HCT116 (cell line): ENCODE measurements around the gene CIB1.

Experiments used
- CTCF ChIP-seq, 3 experiments: fragments of 200-600 bp in 1 of 3; sonication (generic) in 1 of 3; IDR thresholded peaks in 2 of 3; conservative IDR thresholded peaks in 1 of 3; 2 replicates each; pipeline ENCODE4 v1.5.1; 2012 to 2017; ENCODE audit warnings: low read depth in 2 of 3, low read length in 2 of 3, antibody characterized with exemption in 1 of 3, borderline replicate concordance in 1 of 3, control low read depth in 1 of 3, mild to moderate bottlenecking in 1 of 3, mixed read lengths in 1 of 3, mixed run types in 1 of 3, moderate library complexity in 1 of 3; ENCODE audit not compliant: insufficient read depth in 1 of 3
- EZH2 ChIP-seq: fragments of 200-600 bp; sonication (generic); IDR thresholded peaks from 2 replicates; pipeline ENCODE4 v1.6.1; 2017; ENCODE audit warnings: antibody characterized with exemption, mixed run types
- EZH2phosphoT487 ChIP-seq: fragments of 200-600 bp; IDR thresholded peaks from 2 replicates; pipeline ENCODE4 v1.6.1; 2018; ENCODE audit warnings: antibody characterized with exemption, borderline replicate concordance
- JUND ChIP-seq: IDR thresholded peaks from 2 replicates; pipeline ENCODE4 v1.6.1; 2012
- MAX ChIP-seq: IDR thresholded peaks from 2 replicates; pipeline ENCODE4 v1.6.1; 2012
- POLR2A ChIP-seq: IDR thresholded peaks from 2 replicates; pipeline ENCODE4 v1.7.0; 2011; ENCODE audit warnings: borderline replicate concordance; ENCODE audit not compliant: insufficient read depth, insufficient read length; ENCODE audit errors: extremely low read depth
- POLR2AphosphoS5 ChIP-seq: IDR thresholded peaks from 2 replicates; pipeline ENCODE4 v1.6.1; 2011; ENCODE audit warnings: mild to moderate bottlenecking, low read depth, low read length, moderate library complexity
- REST ChIP-seq: IDR thresholded peaks from 2 replicates; pipeline ENCODE4 v1.6.1; 2012; ENCODE audit warnings: low read depth
- SP1 ChIP-seq: IDR thresholded peaks from 2 replicates; pipeline ENCODE4 v1.6.1; 2012; ENCODE audit warnings: low read depth
- TCF7L2 ChIP-seq: IDR thresholded peaks from 2 replicates; pipeline ENCODE4 v1.7.0; 2011; ENCODE audit warnings: borderline replicate concordance, inconsistent platforms; ENCODE audit not compliant: insufficient read depth, insufficient read length; ENCODE audit errors: extremely low read depth
- ZBTB33 ChIP-seq: IDR thresholded peaks from 2 replicates; pipeline ENCODE4 v1.6.1; 2011; ENCODE audit warnings: mild to moderate bottlenecking, low read length, moderate library complexity; ENCODE audit not compliant: insufficient replicate concordance; ENCODE audit errors: extremely low read depth

GRCh38 chr15:90189781-90190467 is 43.8 kb downstream of the CIB1 start:
- TF ChIP-seq POLR2A (no peak), EZH2 (no peak), CTCF (IDR thresholded peaks at IDR 0.05 in 2 of 3, conservative IDR thresholded peaks at IDR 0.05 in 1 of 3; ENCODE audit: borderline replicate concordance in 1 of 3, insufficient read depth in 1 of 3, low read depth in 2 of 3, low read length in 2 of 3) (no peak), POLR2AphosphoS5 (no peak), JUND (no peak), REST (no peak), EZH2phosphoT487 (no peak), MAX (no peak), ZBTB33 (no peak), SP1 (no peak), TCF7L2 (no peak)
